ENCODE data around the gene EYS. TPM values are rescaled to one million over a fixed set of nuclear protein-coding genes. Genes with fewer than 3 reads are reported as not detected.
"Not testable (repeated sequence)": the region's sequence is repeated elsewhere in the genome, so short reads cannot be mapped to it uniquely, and the experiment has no call there.

Gene EYS
- polyA plus RNA-seq, 3 donors, result 0.51 to 0.69 (median 0.65) TPM

- no peak for DNase-seq (ENCODE audit: low read depth in 3 of 3, low spot score in 2 of 3)
Measured at GRCh38 chr6:64270083-64270482, 1436.9 kb downstream of the EYS start.

- peak in 1 of 3 donors; percentile 6 for DNase-seq (ENCODE audit: low read depth in 3 of 3, low spot score in 2 of 3)
Measured at GRCh38 chr6:64266351-64266821, 1440.6 kb downstream of the EYS start.

- no peak for DNase-seq (ENCODE audit: low read depth in 3 of 3, low spot score in 2 of 3)
Measured at GRCh38 chr6:64263778-64264177, 1443.2 kb downstream of the EYS start.

GRCh38 chr6:64259372-64259771 is 1447.7 kb downstream of the EYS start:
- DNase-seq (ENCODE audit: low read depth in 3 of 3, low spot score in 2 of 3), result no peak

- no peak for DNase-seq (ENCODE audit: low read depth in 3 of 3, low spot score in 2 of 3)
Measured at GRCh38 chr6:64258752-64259151, 1448.3 kb downstream of the EYS start.

GRCh38 chr6:64258302-64258701 is 1448.7 kb downstream of the EYS start:
- no peak for DNase-seq (ENCODE audit: low read depth in 3 of 3, low spot score in 2 of 3)

- no peak for DNase-seq (ENCODE audit: low read depth in 3 of 3, low spot score in 2 of 3)
Measured at GRCh38 chr6:64257586-64257985, 1449.4 kb downstream of the EYS start.

GRCh38 chr6:64256483-64256882 is 1450.5 kb downstream of the EYS start:
- no peak for DNase-seq (ENCODE audit: low read depth in 3 of 3, low spot score in 2 of 3)

GRCh38 chr6:64255000-64255399 is 1452.0 kb downstream of the EYS start:
- DNase-seq (ENCODE audit: low read depth in 3 of 3, low spot score in 2 of 3), result no peak

- no peak for DNase-seq (ENCODE audit: low read depth in 3 of 3, low spot score in 2 of 3)
Measured at GRCh38 chr6:64254558-64254957, 1452.5 kb downstream of the EYS start.

GRCh38 chr6:64252256-64252655 is 1454.8 kb downstream of the EYS start:
- DNase-seq (ENCODE audit: low read depth in 3 of 3, low spot score in 2 of 3), result no peak

- DNase-seq (ENCODE audit: low read depth in 3 of 3, low spot score in 2 of 3), result no peak
Measured at GRCh38 chr6:64250126-64250525, 1456.9 kb downstream of the EYS start.

- no peak for DNase-seq (ENCODE audit: low read depth in 3 of 3, low spot score in 2 of 3)
Measured at GRCh38 chr6:64249115-64249514, 1457.9 kb downstream of the EYS start.

- DNase-seq (ENCODE audit: low read depth in 3 of 3, low spot score in 2 of 3), result no peak
Measured at GRCh38 chr6:64243618-64244017, 1463.4 kb downstream of the EYS start.

- DNase-seq (ENCODE audit: low read depth in 3 of 3, low spot score in 2 of 3), result not testable (repeated sequence)
Measured at GRCh38 chr6:64238908-64239307, 1468.1 kb downstream of the EYS start.

- no peak for DNase-seq (ENCODE audit: low read depth in 3 of 3, low spot score in 2 of 3)
Measured at GRCh38 chr6:64238071-64238470, 1469.0 kb downstream of the EYS start.

GRCh38 chr6:64233746-64234145 is 1473.3 kb downstream of the EYS start:
- DNase-seq (ENCODE audit: low read depth in 3 of 3, low spot score in 2 of 3), result no peak

GRCh38 chr6:64231928-64232327 is 1475.1 kb downstream of the EYS start:
- DNase-seq (ENCODE audit: low read depth in 3 of 3, low spot score in 2 of 3), result no peak

GRCh38 chr6:64230530-64230929 is 1476.5 kb downstream of the EYS start:
- DNase-seq (ENCODE audit: low read depth in 3 of 3, low spot score in 2 of 3), result no peak

GRCh38 chr6:64227863-64228262 is 1479.2 kb downstream of the EYS start:
- no peak for DNase-seq (ENCODE audit: low read depth in 3 of 3, low spot score in 2 of 3)

GRCh38 chr6:64225503-64225902 is 1481.5 kb downstream of the EYS start:
- DNase-seq (ENCODE audit: low read depth in 3 of 3, low spot score in 2 of 3), result no peak

GRCh38 chr6:64224819-64225218 is 1482.2 kb downstream of the EYS start:
- no peak for DNase-seq (ENCODE audit: low read depth in 3 of 3, low spot score in 2 of 3)

GRCh38 chr6:64221776-64222175 is 1485.2 kb downstream of the EYS start:
- no peak for DNase-seq (ENCODE audit: low read depth in 3 of 3, low spot score in 2 of 3)

Measured in right renal cortex interstitium (tissue), 3 donors.